ENCODE data around the gene KLHL6.
"Not testable (repeated sequence)": the region's sequence is repeated elsewhere in the genome, so short reads cannot be mapped to it uniquely, and the experiment has no call there.

The KLHL6 gene, protein sequence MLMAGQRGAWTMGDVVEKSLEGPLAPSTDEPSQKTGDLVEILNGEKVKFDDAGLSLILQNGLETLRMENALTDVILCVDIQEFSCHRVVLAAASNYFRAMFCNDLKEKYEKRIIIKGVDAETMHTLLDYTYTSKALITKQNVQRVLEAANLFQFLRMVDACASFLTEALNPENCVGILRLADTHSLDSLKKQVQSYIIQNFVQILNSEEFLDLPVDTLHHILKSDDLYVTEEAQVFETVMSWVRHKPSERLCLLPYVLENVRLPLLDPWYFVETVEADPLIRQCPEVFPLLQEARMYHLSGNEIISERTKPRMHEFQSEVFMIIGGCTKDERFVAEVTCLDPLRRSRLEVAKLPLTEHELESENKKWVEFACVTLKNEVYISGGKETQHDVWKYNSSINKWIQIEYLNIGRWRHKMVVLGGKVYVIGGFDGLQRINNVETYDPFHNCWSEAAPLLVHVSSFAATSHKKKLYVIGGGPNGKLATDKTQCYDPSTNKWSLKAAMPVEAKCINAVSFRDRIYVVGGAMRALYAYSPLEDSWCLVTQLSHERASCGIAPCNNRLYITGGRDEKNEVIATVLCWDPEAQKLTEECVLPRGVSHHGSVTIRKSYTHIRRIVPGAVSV

DNA sequence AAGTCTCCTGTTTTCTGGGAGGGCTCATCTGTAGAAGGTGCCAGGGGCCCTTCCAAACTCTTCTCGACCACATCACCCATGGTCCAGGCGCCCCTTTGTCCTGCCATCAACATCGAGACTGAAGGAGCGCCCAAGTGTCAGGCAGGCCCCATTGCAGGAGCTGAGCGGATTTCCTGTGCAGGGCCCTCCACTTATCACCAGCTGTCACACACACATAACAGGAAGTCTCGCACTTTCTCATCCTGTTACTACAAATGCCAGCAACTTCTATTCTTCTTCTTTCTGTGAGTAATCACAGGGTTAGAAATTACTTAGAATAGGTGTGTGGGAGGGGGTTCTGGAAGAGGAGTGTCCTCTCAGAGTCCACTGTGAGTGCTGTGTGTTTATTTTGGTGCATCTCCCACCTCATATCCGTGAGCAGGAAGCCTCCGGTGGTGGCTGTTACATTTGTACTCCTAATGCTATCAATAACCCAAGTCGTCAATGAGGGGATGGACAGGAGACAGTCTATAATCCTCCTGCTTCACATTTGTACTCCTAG is at the start of gene KLHL6:
KLHL6 (minus strand) TSS at position 166 of the 541 bp plus-strand sequence; CDS start at position 113, 53 bp downstream.
- DNase-seq: no peak

DNA sequence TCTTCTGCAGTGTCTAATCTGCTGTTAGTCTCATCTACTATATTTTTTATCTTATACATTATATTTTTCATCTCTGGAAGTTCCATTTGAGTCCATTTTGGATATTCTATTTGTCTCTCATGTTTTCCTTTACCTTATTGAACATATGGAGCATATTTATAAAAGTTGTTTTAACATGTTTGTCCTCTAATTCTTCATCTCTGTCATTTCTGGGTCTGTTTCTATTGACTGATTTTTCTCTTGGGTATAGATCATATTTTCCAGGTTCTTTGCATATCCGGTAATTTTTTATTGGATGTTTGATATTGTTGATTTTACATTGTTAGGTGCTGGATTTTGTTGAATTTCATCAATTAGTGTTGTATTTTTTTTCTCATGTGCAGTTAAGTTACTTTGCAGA is 42.5 kb upstream of the KLHL6 start:
- DNase-seq: no peak

DNA sequence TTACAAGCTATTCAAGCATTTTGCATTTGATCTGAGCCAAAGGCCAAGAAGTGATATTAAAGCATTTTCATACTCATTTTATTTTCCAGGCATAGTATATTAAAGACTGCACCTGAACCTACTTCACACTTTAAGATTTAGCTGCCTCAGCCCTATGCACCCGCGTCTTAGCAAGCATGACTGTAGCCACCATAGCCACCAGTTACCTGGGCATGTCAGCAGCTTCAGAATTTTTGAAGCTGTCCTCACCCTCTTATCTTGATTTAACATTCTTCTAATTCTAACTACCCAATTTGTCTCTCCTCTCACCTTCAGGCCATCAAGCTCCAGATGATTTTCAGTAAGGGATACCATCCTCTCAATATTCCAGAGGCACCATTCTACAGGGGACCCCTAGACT is 39.1 kb upstream of the KLHL6 start:
- no peak for DNase-seq

DNA sequence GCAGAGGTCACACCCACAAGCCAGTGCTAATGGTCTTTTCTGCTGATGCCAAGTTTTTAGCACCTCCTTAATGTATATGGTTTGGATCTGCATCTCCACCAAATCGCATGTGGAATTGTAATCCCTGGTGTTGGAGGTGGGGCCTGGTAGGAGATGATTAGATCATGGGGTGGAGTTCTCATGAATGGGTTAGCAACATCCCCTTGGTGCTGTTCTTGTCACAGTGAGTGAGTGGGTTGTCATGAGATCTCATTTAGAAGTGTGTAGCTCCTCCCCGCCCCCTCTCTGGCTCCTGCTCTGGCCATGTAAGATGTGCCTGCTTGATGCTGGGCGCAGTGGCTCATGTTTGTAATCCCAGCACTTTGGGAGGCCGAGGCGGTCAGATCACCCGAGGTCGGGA is 37.3 kb upstream of the KLHL6 start:
- no peak for DNase-seq

DNA sequence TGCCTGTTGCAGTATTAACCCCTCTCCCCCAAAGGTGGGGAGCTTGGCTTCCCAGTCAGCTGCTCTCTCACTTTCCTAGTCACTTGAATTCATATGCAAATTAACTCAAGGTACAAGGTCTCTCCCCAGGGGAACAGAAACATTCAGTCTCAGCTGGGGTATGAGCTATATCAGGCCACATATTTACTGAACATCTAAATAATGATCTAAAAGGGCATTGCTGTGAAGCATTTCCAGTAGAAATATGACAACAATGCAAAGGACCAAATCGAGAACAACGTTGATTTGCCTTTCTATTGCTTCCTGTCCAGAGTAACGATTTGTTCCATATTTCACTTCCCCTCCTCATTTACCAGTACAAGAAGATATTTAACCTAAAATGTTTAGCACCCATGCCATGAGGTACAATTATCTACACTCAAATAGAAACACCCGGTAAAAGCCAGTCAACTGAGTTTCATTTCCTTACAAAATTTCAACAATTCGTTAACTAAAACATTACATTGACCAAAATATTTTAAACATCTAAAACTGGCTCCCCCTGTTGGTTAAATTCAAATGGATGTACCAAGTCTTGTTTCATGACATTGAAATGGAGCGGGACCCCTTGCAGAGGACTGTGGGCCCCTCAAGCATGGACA is 36.5 kb upstream of the KLHL6 start:
- DNase-seq: no peak

DNA sequence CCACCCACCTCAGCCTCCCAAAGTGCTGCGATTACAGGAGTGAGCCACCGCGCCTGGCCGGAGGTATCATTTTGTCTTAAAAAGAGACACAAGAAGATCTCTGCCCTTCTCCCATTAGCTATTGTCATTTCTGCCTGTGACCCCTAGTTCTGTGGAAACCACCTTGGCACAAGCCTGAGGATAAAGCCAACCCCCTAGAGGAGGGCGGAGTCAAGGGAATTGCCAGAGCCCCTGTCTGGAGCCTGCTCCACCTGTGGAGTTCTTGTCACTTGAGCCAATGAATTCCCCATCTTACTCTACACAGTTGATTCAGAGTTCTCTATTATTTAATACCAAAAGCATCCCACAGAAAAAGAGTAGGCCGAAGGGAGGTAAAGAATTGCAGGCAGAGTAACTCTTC is 34.9 kb upstream of the KLHL6 start:
- no peak for DNase-seq

DNA sequence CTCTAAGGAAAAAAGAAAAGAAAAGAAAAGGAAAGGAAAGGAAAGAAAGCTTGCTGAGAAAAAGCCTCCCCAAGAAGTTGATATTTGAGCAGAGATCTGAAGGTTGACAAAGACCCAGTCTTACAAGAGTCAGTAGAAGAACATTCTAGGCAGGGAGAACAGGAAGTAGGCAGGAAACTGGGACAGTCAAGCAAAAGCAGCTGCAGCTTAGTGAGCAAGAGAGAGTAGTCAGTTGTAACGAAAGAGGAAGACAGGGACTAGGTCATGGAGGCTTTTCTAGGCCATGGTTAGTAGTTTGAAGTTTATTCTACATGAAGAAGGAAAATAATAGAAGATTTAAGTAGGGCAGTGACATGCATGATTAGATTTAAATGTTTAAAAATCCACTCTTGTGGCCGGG is 31.8 kb upstream of the KLHL6 start:
- no peak for DNase-seq

DNA sequence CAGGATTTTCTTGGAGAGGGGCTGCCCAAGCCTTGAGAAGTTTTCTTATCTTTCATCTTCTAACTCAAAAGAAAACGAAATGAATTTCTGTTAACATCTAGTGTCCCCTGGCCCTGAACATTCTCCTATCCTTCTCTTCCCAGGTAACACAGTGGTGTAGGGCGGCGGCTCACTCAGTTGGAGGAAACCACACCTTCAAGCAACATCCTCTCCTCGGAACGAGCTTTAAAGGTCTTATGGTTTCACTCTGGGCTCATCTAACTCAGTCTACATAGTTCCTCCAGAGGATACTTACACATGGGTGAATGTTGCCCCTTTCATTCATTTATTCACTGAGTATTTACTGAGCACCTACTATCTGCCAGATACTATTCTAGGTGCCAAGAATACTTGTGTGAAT is 31.0 kb upstream of the KLHL6 start:
- no peak for DNase-seq

DNA sequence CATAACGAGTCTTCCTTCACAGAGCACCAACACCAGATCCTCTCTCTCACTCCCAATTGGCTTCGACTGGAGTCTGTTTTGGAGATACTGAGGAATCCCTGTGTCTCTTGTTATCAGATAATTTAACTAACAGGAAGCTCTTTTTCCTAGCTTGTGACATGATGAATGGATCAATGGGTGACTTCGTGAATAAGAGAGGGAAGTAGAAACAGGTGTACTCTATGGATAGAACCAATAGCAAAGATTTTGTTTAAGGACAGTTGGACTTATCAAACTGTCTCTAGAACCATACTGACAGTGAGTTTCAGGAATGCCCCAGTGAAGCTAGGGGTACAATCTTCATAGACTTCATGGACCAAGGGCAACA is 29.4 kb upstream of the KLHL6 start:
- DNase-seq: no peak

DNA sequence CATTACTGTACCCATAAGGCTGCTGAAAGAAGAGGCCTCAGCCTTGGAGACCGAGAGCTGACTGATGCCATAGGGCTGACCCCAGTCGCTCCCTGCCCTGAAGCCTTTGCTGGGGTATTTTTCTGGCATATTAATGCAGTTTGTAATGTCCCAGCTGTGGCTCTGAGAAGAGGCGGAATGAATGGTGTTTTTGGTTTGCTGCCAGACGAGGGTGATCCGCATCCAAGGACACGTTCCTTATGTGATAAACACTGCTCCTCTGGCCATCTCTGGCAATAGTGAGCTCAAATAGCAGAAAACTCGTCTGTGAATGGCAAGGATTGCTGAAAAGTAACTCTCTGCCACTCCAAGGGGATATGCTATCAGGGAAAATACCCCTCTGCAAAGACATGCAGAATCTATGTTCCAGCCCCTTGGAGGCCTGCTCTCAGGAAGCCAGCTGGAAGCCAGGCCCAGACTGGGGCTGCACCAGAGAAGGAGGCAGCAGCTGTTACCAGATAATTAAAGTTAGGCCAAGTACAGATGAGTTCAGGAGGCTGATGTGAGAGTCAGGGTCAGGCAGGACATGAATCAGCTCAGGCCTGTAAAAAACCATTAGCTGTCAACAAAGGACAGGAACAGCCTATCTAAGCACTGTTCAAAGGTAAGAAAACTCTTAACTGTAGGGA is 28.9 kb upstream of the KLHL6 start:
- DNase-seq: no peak

DNA sequence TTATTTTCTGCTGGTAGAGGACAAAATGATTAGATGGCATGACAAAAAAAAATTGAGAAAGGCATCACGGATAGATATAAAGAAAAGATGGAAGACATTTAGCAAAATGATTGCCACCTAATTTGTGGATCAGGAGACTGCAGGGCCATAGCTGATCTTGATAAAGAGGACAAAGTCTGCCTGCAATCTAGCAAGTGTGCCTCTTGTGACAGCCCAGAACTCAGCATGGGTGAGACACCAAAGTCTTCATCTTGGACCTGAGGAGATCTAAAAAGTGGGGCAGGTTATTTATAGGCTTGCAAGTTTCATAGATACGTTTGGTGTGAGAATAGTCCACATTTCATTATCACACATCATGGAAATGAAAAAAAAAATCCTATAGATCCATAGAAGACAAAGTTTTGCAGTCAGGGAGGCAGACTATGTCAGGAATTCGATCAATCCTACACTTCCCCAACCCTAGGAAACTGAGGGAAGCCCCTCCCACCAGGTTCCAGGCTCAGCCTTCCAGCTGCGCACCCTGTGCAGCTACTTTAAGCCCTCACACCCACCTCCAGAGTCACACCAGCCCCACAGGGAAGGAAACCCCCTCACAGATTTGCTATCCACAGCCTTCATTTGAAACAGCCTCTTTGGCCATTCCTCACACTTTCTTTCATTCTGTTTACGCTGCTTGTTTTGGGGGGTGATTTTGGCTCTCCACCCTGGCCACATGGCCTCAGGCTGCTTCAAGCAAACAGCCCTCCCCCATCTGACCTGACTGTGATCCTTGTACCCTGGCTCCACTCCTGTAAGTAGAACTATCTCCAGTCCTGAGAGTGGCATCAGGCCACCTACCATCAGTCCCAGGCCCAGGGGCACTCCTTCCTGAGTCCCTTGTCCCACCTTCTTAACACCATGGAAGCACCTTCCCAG is 28.1 kb upstream of the KLHL6 start:
- no peak for DNase-seq

DNA sequence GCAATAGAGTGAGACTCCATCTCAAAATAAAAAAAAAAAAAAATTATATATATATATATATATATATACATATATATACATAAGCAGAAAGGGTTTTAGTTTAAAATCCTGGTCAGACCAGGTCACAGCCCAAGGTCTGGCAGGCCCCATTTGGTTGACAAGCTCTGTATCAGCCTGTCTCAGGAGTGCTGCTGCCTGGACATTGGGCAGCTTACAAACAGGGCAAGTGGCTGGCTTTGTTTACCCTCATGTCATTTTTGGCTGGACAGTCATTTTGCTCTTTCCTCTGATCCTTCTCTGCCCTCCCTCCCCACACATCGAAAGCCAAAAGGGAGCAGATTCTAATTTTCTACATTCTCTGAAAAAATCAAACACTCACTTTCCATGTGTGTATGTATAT is 26.7 kb upstream of the KLHL6 start:
- DNase-seq: no peak

DNA sequence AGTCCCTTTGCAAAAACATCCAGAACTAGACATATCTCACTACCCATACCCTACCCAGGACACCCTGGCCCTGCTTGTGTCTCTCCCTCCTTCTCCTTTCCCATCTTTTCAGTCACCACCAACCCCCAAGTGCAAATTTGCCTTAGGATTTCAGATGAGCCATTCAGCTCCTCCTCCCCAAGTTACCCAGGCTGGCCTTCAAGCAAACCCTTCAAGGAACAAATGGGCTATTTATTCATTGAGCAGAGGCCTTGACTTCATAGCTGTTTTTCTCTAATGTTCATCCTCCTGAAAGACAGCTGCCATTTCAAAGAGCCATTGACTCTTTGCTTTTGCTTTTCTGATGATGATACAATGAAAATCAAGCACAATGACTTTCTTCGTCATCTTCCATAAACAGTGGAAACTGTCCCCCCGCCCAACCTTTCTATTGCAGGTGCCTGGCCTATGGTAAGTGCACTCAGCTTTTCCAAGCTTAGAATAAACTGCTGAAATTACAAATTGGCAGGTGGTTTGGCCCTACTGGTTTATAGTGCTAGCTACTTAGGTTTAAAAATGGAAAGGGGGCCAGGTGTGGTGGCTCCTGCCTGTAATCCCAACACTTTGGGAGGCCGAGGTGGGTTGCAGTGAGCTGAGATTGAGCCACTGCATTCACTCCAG is 26.1 kb upstream of the KLHL6 start:
- DNase-seq: no peak

DNA sequence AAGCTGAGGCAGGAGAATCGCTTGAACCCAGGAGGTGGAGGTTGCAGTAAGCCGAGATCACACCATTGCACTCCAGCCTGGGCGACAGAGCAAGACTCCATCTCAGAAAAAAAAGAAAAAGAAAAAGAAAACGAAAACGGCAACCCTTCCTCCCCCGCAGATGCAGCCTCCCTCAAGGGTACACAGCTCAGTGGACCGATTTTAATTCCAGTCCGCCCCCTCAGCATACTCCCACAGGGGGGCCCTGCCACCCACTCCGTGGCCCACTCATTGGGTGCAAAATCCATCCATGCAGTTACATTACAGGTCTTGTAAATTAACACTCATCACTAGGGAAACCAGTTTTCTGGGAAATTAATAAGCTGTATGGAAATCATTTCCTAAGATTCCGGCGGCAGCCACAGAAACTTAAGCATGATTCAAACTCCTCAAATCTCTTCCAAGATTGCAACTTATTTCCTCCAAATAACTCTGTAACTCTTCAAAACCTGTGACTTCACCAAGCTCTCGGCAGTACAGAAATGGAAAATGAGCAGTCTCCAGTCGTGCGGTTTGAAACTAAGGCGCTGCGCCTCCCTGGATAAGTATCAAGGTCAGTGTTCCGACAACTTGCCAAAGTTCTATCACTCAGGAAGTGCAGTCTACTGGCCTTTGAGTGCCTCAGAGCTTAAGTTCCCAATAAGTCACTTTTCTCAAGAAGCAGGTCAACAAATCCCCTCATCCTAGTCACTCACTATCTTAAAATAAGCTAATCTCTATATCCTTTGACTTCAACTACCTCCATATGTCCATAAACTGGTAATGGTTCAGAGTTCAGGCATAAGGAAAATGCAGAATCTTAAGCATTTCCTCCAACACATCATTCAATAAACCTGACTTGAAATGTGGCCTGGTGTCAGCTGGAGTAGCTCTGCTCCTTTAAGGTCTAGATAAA is 24.7 kb upstream of the KLHL6 start:
- DNase-seq: no peak

DNA sequence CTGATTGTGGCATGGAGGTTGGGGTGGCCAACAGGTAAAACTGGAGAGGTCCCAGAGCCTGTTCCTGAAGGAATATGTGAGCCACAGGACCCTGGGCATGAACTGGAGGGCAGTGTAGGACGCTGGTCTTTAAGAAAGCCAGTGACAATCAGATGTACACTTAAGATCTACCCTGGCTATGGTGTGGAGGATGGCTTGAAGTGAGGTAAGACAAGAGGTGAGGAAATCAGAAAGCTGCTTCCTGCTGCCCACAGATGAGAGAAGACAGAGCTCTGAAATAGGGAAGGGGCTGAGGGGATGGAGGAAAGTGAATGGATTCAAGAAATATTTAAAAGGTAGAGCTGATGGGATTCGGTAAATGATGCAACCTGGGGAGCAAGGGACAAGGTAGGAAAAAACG is 22.7 kb upstream of the KLHL6 start:
- DNase-seq: no peak

DNA sequence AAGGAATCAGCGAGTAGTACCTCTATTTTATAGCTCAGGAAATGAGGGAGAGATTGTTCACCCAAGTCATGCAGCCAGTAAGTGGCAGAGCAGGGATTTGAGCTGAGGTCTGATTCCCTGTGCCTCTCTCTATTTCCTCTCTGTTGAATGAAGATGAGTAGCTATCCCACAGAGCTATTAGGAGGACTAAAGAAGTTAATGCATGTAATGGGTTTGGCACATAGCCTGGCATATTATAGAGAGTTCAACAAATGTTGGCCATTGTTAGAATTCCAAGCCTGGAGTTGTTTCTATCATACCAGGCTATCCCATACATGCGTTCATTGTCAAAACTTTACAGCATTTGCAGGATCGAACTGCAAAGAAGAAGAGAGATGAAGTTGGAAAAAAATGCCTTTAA is 21.8 kb upstream of the KLHL6 start:
- DNase-seq: no peak

DNA sequence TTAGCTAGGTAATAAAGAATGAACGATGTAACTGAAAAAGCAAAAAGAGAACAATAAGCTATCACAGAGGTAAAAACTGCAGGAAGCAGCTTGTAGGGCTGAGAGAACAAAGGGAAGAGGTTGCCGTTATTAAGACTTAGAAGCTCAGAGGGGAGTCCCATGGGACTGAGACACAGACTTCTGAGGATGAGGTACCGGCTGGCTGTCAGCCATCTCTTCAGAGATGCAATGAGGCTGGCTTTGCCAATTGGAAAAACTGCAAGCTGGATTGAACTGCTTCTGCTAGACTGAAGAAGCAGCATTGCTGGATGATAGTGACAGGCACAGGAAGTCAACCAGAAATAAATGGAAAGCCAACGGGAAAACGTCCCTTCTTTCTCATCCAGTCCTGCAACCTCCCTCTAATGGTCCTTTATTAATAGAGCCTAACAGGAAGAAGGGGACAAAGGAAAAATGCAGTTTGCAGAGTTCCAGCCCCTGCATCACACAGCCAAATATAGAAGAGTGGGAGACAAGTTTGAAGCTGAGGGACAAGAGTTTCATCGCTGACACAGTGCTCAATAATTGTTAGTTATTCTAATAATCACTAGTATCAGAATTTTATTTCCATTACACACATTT is 21.1 kb upstream of the KLHL6 start:
- peak; percentile 55 for DNase-seq

DNA sequence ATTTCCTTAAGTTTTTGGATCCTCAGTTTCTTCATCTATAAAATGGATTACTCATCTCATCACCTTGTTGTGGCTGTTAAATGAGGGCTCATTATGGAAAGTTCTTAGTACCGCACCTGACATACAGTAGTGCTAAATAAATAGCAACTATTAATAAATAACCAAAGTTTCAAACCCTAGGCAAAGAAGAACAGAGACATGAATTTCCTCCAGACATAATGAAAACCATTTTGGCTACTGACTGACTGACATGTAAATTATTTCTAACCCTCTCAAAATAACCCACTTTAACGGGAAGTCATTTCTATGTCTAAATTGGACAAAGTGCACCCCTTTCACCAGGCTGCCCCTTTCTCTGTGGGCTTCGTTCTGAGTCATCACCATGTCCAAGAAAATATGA is 17.4 kb upstream of the KLHL6 start:
- no peak for DNase-seq

DNA sequence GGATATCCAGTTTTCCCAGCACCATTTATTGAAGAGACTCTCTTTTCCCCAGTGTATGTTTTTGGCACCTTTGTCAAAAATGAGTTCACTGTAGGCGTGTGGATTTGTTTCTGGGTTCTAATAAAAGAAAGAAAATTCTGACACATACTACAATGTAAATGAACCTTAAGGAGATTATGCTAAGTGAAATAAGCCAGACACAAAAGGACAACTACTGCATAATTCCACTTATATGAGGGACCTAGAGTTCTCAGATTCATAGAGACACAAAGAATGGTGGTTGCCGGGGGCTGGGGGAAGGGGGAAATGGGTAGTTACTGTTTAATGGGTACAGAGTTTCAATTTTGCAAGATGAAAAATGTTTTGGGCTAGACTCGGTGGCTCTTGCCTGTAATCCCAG is 14.7 kb upstream of the KLHL6 start:
- not testable (repeated sequence) for DNase-seq

DNA sequence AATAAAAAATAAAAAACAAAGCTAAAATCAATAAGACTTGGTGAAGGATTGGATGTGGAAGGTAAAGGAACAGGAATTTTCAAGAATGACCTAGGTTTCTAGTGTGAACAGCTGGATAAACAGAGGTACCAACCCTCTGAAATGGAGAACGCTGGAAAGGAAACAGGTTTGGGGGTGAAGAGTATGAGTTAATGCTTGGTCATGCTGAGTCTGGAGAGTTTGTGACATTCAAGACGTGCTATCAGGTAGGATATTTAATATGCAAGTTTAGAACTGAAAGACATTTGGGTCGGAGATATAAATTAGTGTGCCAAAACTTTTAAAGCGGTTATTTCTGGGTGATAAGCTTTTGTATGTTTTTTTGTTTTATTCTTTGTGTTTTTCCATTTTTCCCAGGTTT is 11.4 kb upstream of the KLHL6 start:
- no peak for DNase-seq

Measured in NCI-H2227 treated with DMSO at 0.1 percent for 48 hours (cell line).